Fibroblast of gingiva (primary cell): ENCODE measurements around the gene LRCH1.

ENCODE experiments used
- DNase-seq: peaks from one replicate; pipeline ENCODE4 v3.0.0-alpha.2; 2011; ENCODE audit warnings: low read depth

Gene LRCH1

DNA sequence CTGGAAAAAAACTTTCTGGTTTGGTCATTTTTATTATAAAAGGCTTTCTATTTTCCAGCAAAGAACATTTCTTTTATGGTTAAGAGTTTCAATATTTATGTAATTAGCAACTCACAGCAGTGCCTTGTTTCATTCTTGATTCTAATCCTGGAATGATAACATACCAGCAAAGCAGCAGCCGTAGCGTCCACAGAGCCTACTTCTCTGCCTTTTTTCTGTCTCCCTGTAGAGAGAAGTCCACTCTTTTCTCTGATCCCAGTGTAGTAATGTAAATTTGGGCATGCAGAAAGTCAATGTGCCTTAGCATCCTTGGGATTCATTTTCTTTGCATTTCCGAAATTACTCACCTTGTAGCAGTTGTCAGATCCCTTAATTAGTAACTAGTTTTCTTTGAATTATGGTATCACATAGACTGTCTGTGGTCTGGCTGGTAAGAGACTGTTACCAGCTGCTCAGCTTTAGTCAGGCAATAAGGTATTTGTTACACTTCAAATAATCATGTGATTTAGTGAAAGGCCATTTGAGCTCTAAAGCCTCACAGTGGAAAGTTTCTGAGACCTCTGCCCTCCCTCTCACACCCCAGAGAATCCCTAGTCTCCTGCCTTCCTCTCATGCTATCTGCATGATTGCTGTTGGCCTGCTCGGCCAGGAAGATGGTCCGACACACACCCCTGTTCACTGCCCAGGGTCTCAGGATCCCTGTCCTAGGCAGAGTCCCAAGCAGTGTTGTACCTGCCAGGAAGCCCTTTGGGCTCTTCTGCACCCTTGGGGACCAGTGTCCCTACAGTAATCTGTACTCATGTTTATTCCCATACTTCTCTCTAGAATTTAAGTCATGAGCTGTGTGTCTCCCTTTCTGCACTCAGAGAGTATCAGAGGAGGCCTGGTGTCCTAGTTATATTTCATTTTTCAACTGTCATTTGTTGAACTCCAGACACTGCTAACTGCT, 86.3 kb downstream of the LRCH1 start:
- DNase-seq, result no peak

- no peak for DNase-seq
These were observed 87.9 kb downstream of the LRCH1 start for GRCh38 chr13:46640843-46641242.

DNA sequence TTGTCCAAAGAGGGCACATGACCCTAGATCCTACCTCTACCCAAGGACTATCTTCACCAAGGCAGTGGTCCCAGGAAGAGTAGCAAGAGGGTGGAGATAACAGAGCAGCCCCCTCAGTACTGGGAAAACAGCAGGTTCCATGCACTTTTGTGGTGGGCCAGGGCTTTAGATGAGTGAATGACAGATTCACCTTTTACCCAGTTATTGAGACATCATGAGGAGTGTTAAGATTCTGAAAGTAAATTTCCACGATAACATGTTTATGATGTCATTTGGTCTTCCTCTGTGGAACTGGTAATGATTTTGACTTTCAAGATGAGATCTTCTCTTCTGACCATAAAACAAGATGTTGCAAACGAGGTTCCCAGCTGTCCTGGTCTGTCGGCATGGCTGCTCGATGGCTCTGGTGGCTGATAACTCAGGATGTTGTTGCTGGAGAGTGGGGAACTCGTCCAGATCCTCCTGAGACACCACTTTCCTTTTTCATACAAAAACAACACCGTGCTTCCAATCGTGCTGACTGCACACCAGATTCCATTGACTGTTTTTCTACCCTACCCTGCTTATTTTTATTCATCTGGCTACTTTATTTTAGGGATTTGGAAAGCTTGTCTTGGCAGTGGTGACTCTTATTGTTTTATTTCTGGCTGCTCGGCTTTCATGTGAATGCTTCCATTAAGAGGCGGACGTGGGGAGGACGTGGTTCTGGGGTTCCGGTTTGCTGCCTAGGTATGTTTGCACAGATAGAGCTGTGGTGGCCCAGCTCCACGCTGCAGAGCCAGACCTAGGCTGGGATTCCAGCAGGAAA, 88.5 kb downstream of the LRCH1 start:
- DNase-seq, result peak; percentile 10

- no peak for DNase-seq
These were observed 89.3 kb downstream of the LRCH1 start for GRCh38 chr13:46642254-46642653.

DNA sequence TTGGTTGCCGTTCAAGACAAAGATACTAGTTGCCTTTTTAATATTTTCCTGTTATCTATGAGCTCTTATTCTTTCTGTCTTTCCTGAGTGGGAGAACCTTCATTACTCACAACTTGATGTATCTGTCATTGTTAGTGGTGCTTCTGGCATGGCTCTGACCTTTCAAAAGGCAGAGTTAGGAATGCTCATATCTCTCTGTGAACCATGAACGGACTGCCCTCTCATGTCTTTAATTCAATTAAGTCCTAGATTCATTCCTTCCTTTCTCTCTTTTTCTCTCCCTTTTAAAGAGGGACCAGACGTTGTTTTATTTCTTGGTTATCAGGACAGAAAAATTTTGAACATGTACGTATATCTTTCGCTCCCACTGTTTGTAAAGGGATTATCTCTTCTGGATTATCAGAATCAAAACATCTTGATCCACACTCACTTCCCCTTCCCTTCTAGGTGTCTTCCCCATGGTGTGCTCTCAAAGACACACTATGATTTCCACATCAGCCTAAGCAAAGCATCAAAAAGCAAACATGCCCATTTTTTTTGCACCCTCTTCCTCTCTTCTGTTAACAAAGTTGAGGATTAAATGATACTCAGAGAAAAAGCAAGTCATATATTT, 90.3 kb downstream of the LRCH1 start:
- no peak for DNase-seq

- no peak for DNase-seq
These were observed 91.8 kb downstream of the LRCH1 start for GRCh38 chr13:46644816-46645215.

- DNase-seq, result no peak
These were observed 94.6 kb downstream of the LRCH1 start for GRCh38 chr13:46647512-46648065.

GRCh38 chr13:46648166-46648607, 95.2 kb downstream of the LRCH1 start:
- DNase-seq, result peak; percentile 52

DNA sequence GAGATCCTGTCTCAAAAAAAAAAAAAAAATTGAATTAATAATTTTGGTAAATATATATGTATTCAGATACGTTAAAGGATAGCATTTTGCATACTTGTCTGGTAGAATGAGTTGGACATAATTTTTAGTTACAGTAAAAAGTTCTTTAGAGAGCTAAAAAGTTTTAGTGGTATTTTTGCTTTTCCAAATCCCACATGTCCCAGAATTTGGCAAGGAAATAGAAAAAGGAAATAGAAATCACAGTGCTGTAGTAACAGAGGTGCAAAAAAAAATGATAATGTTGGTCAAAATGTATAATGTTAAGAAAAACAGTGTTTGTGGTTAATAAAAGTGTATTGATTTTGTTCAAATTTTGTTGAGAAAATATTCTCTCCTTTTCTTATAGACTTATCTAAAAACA, 96.8 kb downstream of the LRCH1 start:
- DNase-seq, result no peak

DNA sequence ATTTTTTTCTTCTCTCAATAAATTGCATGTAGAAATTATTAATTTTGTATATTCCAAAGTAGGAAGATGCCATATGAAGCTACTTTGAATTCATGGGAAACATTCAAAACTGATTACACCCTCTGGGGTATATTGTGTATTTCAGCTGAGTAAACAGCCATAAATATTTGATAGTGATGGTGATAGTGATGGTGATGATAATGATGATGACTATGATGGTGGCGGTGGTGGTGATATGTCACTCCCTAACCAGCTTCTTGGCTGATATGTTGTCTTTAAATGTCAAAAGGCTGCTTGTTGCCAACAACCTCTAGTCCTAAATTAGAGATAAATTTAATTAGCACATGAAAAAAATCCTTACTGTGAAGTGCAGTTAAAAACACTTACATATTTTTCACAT, 102.0 kb downstream of the LRCH1 start:
- no peak for DNase-seq

DNA sequence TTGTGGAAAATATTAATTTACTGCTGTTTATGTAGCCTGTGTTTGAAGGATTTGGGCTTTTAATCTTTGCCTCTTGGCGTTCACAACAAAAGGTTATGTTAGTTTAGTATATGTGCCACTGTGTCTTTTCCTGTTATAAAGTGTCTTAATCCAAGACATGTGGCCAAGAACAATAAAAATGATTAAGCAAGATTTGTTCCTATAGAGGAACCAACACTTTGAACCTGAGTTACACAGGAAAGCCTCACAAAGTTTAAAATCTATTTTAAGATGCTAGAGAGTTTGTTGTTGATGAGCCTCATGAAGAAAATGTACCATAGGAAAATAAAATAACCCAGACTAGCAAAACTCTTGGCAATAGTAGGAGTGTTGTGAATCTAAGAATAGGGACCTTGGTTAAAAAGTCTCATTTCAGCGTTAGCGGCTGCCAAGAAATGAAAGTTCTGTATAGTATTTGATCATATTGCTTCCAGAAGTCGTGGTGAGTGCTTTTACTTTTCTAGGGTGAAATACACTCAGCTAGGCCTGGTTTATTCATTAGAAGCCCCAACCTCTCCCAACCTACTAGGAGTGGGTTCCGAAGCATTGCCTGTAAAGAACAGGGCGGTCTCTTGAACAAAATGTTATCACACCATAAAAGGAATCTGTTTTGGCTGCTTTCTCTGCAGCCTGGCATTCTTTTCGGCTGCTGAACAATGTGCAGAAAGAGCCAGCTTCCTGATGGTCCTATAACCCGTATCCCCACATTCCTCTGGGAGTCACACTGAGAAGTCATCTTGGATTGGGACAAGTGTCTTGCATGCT, 102.6 kb downstream of the LRCH1 start:
- DNase-seq, result peak; percentile 38

DNA sequence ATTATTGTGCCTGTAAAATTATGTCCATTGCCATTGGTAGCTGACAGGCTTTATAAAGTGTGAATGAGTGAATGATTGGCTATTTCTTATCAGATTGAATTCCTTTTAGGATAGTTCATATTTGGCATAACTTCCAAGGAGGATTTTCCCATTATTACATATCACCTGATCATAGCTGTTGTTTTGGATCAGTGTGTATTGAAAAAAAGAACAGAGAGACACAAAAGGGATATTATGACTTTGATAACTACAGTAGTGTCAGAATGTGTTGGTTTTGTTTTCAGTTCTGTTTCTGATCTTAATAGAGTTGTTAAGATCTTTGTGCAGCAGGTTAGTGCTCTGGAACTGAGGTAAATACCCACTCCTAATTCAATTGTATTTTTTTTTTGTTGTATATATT, 103.8 kb downstream of the LRCH1 start:
- no peak for DNase-seq

GRCh38 chr13:46659413-46660065, 106.6 kb downstream of the LRCH1 start:
- no peak for DNase-seq

- no peak for DNase-seq
These were observed 107.4 kb downstream of the LRCH1 start for GRCh38 chr13:46660416-46660815.

DNA sequence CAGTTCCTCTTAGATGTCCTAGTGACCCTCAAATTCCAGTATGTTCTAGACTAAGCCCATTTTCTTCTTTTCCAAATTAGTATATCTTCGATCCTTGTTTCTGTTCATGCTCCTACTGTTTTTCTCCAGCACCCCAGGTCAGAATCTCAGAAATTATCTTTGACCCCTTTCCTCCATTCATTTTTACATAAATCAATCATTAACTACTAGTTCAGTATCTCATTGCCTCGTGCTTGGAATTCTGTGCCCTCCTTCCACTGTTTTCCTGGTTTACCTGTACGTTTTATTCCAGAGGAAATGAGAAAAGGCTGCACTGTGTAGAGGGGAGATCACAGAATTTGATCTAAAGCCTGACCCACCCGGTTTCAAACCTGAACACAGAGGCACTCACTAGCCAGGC, 107.9 kb downstream of the LRCH1 start:
- no peak for DNase-seq

- DNase-seq, result no peak
These were observed 109.7 kb downstream of the LRCH1 start for GRCh38 chr13:46662690-46663089.

- DNase-seq, result no peak
These were observed 110.5 kb downstream of the LRCH1 start for GRCh38 chr13:46663206-46664037.

DNA sequence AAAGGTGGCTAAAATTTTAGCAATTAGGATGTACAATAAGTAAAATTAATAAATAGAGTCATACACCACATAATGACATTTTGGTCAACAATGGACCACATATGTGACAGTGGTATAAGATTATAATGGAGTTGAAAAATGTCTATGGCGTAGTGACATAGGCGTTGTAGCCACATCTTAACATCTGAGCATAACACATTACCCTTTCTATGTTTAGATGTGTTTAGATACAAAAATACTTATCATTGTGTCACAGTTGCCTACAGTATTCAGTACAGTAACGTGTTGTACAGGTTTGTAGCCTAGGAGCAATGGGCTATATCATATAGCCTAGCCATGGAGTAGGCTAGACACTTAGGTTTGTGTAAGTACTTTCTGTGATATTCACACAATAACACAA, 111.2 kb downstream of the LRCH1 start:
- no peak for DNase-seq

DNA sequence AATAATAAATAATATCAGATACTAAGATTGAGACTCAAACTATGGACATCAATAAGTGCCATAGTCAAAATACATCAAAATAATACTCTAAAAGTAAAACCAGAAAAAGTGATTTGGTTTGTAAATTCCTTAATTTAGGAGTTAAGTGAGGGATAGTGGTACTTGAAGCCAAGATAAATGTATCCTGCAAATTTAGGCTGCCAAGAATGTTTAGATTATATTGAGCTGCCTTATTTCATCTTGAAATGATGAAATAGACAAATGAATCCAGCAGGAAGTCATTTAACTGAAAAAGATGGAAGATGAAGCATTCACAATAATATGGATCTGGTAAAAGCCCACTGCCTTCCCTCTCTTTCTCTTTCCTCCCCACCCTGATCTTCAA, 112.3 kb downstream of the LRCH1 start:
- no peak for DNase-seq
